GM12892 (cell line): ENCODE data around the gene PMIS2.

Source experiments
- POLR2A ChIP-seq: IDR thresholded peaks from 2 replicates; pipeline ENCODE4 v1.6.1; 2011; ENCODE audit warnings: low read depth, low read length, control low read depth
- POLR2AphosphoS5 ChIP-seq: IDR thresholded peaks from 2 replicates; pipeline ENCODE4 v1.6.1; 2011; ENCODE audit warnings: low read depth, low read length, control low read depth
- TAF1 ChIP-seq: IDR thresholded peaks from 2 replicates; pipeline ENCODE4 v1.6.1; 2011; ENCODE audit warnings: low read depth, mild to moderate bottlenecking, control low read depth, low read length, borderline replicate concordance

- TF ChIP-seq POLR2AphosphoS5 (no peak), POLR2A (no peak), TAF1 (no peak)
Observed at GRCh38 chr19:35554076-35554475, 31.9 kb upstream of the PMIS2 start.
